ENCODE measurements around the gene UBASH3A.

Gene UBASH3A

GRCh38 chr21:42433946-42434551 lies 30.3 kb downstream of the UBASH3A start:
- Histone ChIP-seq H3K4me3 (ENCODE audit: low read depth, low read length) (no peak overlapping the region), H3K27me3 (ENCODE audit: control insufficient read depth, insufficient read depth, low read length) (no peaks in the 10 kb centered on the region), H3K9ac (ENCODE audit: low read depth, low read length) (no peak overlapping the region), H3K9me3 (ENCODE audit: control insufficient read depth, insufficient read depth, low read length) (peaks cover 4% of the 10 kb centered on the region; the same call in 1 of the 2 replicates), H3K4me1 (ENCODE audit: control insufficient read depth, insufficient read depth, low read length) (no peaks in the 10 kb centered on the region), H3K36me3 (ENCODE audit: control insufficient read depth, insufficient read depth, low read length) (no peaks in the 10 kb centered on the region), H3K27ac (ENCODE audit: low read depth, low read length) (no peak overlapping the region)

- no peaks in the 10 kb centered on the region for H3K36me3 ChIP-seq (ENCODE audit: control insufficient read depth, insufficient read depth, low read length)
- no peak overlapping the region for H3K27ac ChIP-seq (ENCODE audit: low read depth, low read length)
- no peaks in the 10 kb centered on the region for H3K27me3 ChIP-seq (ENCODE audit: control insufficient read depth, insufficient read depth, low read length)
- H3K4me3 ChIP-seq (ENCODE audit: low read depth, low read length): no peak overlapping the region
- H3K9ac ChIP-seq (ENCODE audit: low read depth, low read length): no peak overlapping the region
- H3K4me1 ChIP-seq (ENCODE audit: control insufficient read depth, insufficient read depth, low read length): no peaks in the 10 kb centered on the region
- peaks cover 4% of the 10 kb centered on the region; the same call in 1 of the 2 replicates for H3K9me3 ChIP-seq (ENCODE audit: control insufficient read depth, insufficient read depth, low read length)
These were observed 31.2 kb downstream of the UBASH3A start for GRCh38 chr21:42434884-42435283.

- Histone ChIP-seq H3K27ac (ENCODE audit: low read depth, low read length) (no peak overlapping the region), H3K9ac (ENCODE audit: low read depth, low read length) (no peak overlapping the region), H3K4me1 (ENCODE audit: control insufficient read depth, insufficient read depth, low read length) (no peaks in the 10 kb centered on the region), H3K4me3 (ENCODE audit: low read depth, low read length) (no peak overlapping the region), H3K27me3 (ENCODE audit: control insufficient read depth, insufficient read depth, low read length) (no peaks in the 10 kb centered on the region), H3K9me3 (ENCODE audit: control insufficient read depth, insufficient read depth, low read length) (peaks cover 4% of the 10 kb centered on the region; the same call in 1 of the 2 replicates), H3K36me3 (ENCODE audit: control insufficient read depth, insufficient read depth, low read length) (no peaks in the 10 kb centered on the region)
These were observed 31.7 kb downstream of the UBASH3A start for GRCh38 chr21:42435401-42435800.

GRCh38 chr21:42435833-42436232 lies 32.1 kb downstream of the UBASH3A start:
- Histone ChIP-seq H3K27me3 (ENCODE audit: control insufficient read depth, insufficient read depth, low read length) (no peaks in the 10 kb centered on the region), H3K9ac (ENCODE audit: low read depth, low read length) (no peak overlapping the region), H3K9me3 (ENCODE audit: control insufficient read depth, insufficient read depth, low read length) (peaks cover 4% of the 10 kb centered on the region; the same call in 1 of the 2 replicates), H3K27ac (ENCODE audit: low read depth, low read length) (no peak overlapping the region), H3K4me1 (ENCODE audit: control insufficient read depth, insufficient read depth, low read length) (no peaks in the 10 kb centered on the region), H3K36me3 (ENCODE audit: control insufficient read depth, insufficient read depth, low read length) (no peaks in the 10 kb centered on the region), H3K4me3 (ENCODE audit: low read depth, low read length) (no peak overlapping the region)

- Histone ChIP-seq H3K27me3 (ENCODE audit: control insufficient read depth, insufficient read depth, low read length) (no peaks in the 10 kb centered on the region), H3K27ac (ENCODE audit: low read depth, low read length) (no peak overlapping the region), H3K9ac (ENCODE audit: low read depth, low read length) (no peak overlapping the region), H3K4me3 (ENCODE audit: low read depth, low read length) (no peak overlapping the region), H3K4me1 (ENCODE audit: control insufficient read depth, insufficient read depth, low read length) (no peaks in the 10 kb centered on the region), H3K36me3 (ENCODE audit: control insufficient read depth, insufficient read depth, low read length) (no peaks in the 10 kb centered on the region), H3K9me3 (ENCODE audit: control insufficient read depth, insufficient read depth, low read length) (peaks cover 4% of the 10 kb centered on the region; the same call in 1 of the 2 replicates)
These were observed 33.2 kb downstream of the UBASH3A start for GRCh38 chr21:42436914-42437313.

- Histone ChIP-seq H3K9ac (ENCODE audit: low read depth, low read length) (no peak overlapping the region), H3K27ac (ENCODE audit: low read depth, low read length) (no peak overlapping the region), H3K9me3 (ENCODE audit: control insufficient read depth, insufficient read depth, low read length) (no peaks in the 10 kb centered on the region), H3K27me3 (ENCODE audit: control insufficient read depth, insufficient read depth, low read length) (no peaks in the 10 kb centered on the region), H3K4me1 (ENCODE audit: control insufficient read depth, insufficient read depth, low read length) (no peaks in the 10 kb centered on the region), H3K4me3 (ENCODE audit: low read depth, low read length) (no peak overlapping the region), H3K36me3 (ENCODE audit: control insufficient read depth, insufficient read depth, low read length) (no peaks in the 10 kb centered on the region)
These were observed 34.1 kb downstream of the UBASH3A start for GRCh38 chr21:42437786-42438185.

- H3K4me1 ChIP-seq (ENCODE audit: control insufficient read depth, insufficient read depth, low read length): no peaks in the 10 kb centered on the region
- no peaks in the 10 kb centered on the region for H3K9me3 ChIP-seq (ENCODE audit: control insufficient read depth, insufficient read depth, low read length)
- no peaks in the 10 kb centered on the region for H3K27me3 ChIP-seq (ENCODE audit: control insufficient read depth, insufficient read depth, low read length)
- no peaks in the 10 kb centered on the region for H3K36me3 ChIP-seq (ENCODE audit: control insufficient read depth, insufficient read depth, low read length)
- H3K9ac ChIP-seq (ENCODE audit: low read depth, low read length): no peak overlapping the region
- H3K27ac ChIP-seq (ENCODE audit: low read depth, low read length): no peak overlapping the region
- H3K4me3 ChIP-seq (ENCODE audit: low read depth, low read length): no peak overlapping the region
These were observed 34.9 kb downstream of the UBASH3A start for GRCh38 chr21:42438316-42439205.

- Histone ChIP-seq H3K9me3 (ENCODE audit: control insufficient read depth, insufficient read depth, low read length) (no peaks in the 10 kb centered on the region), H3K4me3 (ENCODE audit: low read depth, low read length) (no peak overlapping the region), H3K36me3 (ENCODE audit: control insufficient read depth, insufficient read depth, low read length) (no peaks in the 10 kb centered on the region), H3K27me3 (ENCODE audit: control insufficient read depth, insufficient read depth, low read length) (no peaks in the 10 kb centered on the region), H3K4me1 (ENCODE audit: control insufficient read depth, insufficient read depth, low read length) (no peaks in the 10 kb centered on the region), H3K9ac (ENCODE audit: low read depth, low read length) (no peak overlapping the region), H3K27ac (ENCODE audit: low read depth, low read length) (no peak overlapping the region)
These were observed 35.8 kb downstream of the UBASH3A start for GRCh38 chr21:42439284-42440186.

- H3K4me1 ChIP-seq (ENCODE audit: control insufficient read depth, insufficient read depth, low read length): no peaks in the 10 kb centered on the region
- no peaks in the 10 kb centered on the region for H3K27me3 ChIP-seq (ENCODE audit: control insufficient read depth, insufficient read depth, low read length)
- no peaks in the 10 kb centered on the region for H3K9me3 ChIP-seq (ENCODE audit: control insufficient read depth, insufficient read depth, low read length)
- no peaks in the 10 kb centered on the region for H3K36me3 ChIP-seq (ENCODE audit: control insufficient read depth, insufficient read depth, low read length)
- H3K27ac ChIP-seq (ENCODE audit: low read depth, low read length): no peak overlapping the region
- no peak overlapping the region for H3K4me3 ChIP-seq (ENCODE audit: low read depth, low read length)
- H3K9ac ChIP-seq (ENCODE audit: low read depth, low read length): no peak overlapping the region
These were observed 36.6 kb downstream of the UBASH3A start for GRCh38 chr21:42440187-42440792.

- no peak overlapping the region for H3K4me3 ChIP-seq (ENCODE audit: low read depth, low read length)
- H3K27ac ChIP-seq (ENCODE audit: low read depth, low read length): no peak overlapping the region
- H3K9me3 ChIP-seq (ENCODE audit: control insufficient read depth, insufficient read depth, low read length): no peaks in the 10 kb centered on the region
- no peaks in the 10 kb centered on the region for H3K4me1 ChIP-seq (ENCODE audit: control insufficient read depth, insufficient read depth, low read length)
- H3K9ac ChIP-seq (ENCODE audit: low read depth, low read length): no peak overlapping the region
- H3K36me3 ChIP-seq (ENCODE audit: control insufficient read depth, insufficient read depth, low read length): no peaks in the 10 kb centered on the region
- H3K27me3 ChIP-seq (ENCODE audit: control insufficient read depth, insufficient read depth, low read length): no peaks in the 10 kb centered on the region
These were observed 38.3 kb downstream of the UBASH3A start for GRCh38 chr21:42441963-42442362.

All from HUES48 (cell line).